SK-N-SH treated with all-trans-retinoic acid at 6 μM for 48 hours (cell line): ENCODE measurements around the gene ITK.

ENCODE experiments used
- ATAC-seq: fragments of 200-7000 bp; cut with Tn5 transposase; 3 replicates; pipeline ENCODE4 v1.9.1; 2020; ENCODE audit warnings: mild to moderate bottlenecking, moderate library complexity
- ARNTL ChIP-seq: fragments of 450-650 bp; formaldehyde crosslinking; IDR thresholded peaks from 2 replicates; pipeline ENCODE4 v1.5.0; 2020; ENCODE audit warnings: low read depth, mild to moderate bottlenecking, moderate library complexity, borderline replicate concordance
- BACH2 ChIP-seq: fragments of 250-450 bp; sonication (Bioruptor Pico); IDR thresholded peaks from 2 replicates; pipeline ENCODE4 v1.9.0; 2021; ENCODE audit warnings: mild to moderate bottlenecking, borderline replicate concordance
- CSDC2 ChIP-seq: fragments of 250-450 bp; sonication (Bioruptor Pico); IDR thresholded peaks from 2 replicates; pipeline ENCODE4 v1.5.0; 2020; ENCODE audit warnings: mild to moderate bottlenecking, moderate library complexity
- CSRNP3 ChIP-seq: fragments of 250-450 bp; sonication (Bioruptor Pico); IDR thresholded peaks from 2 replicates; pipeline ENCODE4 v1.5.1; 2021; ENCODE audit warnings: mild to moderate bottlenecking, moderate library complexity
- GLIS3 ChIP-seq: fragments of 250-450 bp; sonication (Bioruptor Pico); IDR thresholded peaks from 2 replicates; pipeline ENCODE4 v1.5.0; 2020; ENCODE audit warnings: mild to moderate bottlenecking, moderate library complexity
- ISL1 ChIP-seq: fragments of 250-450 bp; sonication (Bioruptor Pico); IDR thresholded peaks from 2 replicates; pipeline ENCODE4 v2.1.2; 2022; ENCODE audit warnings: mild to moderate bottlenecking, moderate library complexity
- OSR1 ChIP-seq: fragments of 250-450 bp; sonication (Bioruptor Pico); IDR thresholded peaks from 2 replicates; pipeline ENCODE4 v1.8.0; 2022; ENCODE audit warnings: moderate library complexity, mild to moderate bottlenecking, inconsistent platforms
- POU6F1 ChIP-seq: fragments of 250-450 bp; sonication (Bioruptor Pico); IDR thresholded peaks from 2 replicates; pipeline ENCODE4 v1.8.0; 2021; ENCODE audit warnings: low read depth, mild to moderate bottlenecking, moderate library complexity, borderline replicate concordance
- PPARA ChIP-seq: fragments of 250-450 bp; sonication (Bioruptor Pico); IDR thresholded peaks from 2 replicates; pipeline ENCODE4 v1.5.0; 2020; ENCODE audit warnings: mild to moderate bottlenecking, borderline replicate concordance
- RARB ChIP-seq: fragments of 250-450 bp; sonication (Bioruptor Pico); IDR thresholded peaks from 2 replicates; pipeline ENCODE4 v1.8.0; 2021; ENCODE audit warnings: mild to moderate bottlenecking, moderate library complexity
- SNAI2 ChIP-seq: fragments of 250-450 bp; sonication (Bioruptor Pico); IDR thresholded peaks from 2 replicates; pipeline ENCODE4 v1.5.0; 2020; ENCODE audit warnings: mild to moderate bottlenecking, moderate library complexity
- TCF4 ChIP-seq: fragments of 250-450 bp; sonication (Bioruptor Pico); IDR thresholded peaks from 2 replicates; pipeline ENCODE4 v1.8.0; 2021; ENCODE audit warnings: mild to moderate bottlenecking, moderate library complexity, borderline replicate concordance
- TOX ChIP-seq: fragments of 250-450 bp; sonication (Bioruptor Pico); IDR thresholded peaks from 2 replicates; pipeline ENCODE4 v1.8.0; 2021; ENCODE audit warnings: mild to moderate bottlenecking, moderate library complexity, borderline replicate concordance
- TSHZ2 ChIP-seq: fragments of 250-450 bp; sonication (Bioruptor Pico); IDR thresholded peaks from 2 replicates; pipeline ENCODE4 v1.5.0; 2020; ENCODE audit warnings: mild to moderate bottlenecking, moderate library complexity
- ZC3H10 ChIP-seq: fragments of 250-450 bp; sonication (Bioruptor Pico); IDR thresholded peaks from 2 replicates; pipeline ENCODE4 v1.5.1; 2021; ENCODE audit warnings: mild to moderate bottlenecking, moderate library complexity
- ZFP3 ChIP-seq: fragments of 250-450 bp; sonication (Bioruptor Pico); IDR thresholded peaks from 2 replicates; pipeline ENCODE4 v1.5.0; 2020; ENCODE audit warnings: mild to moderate bottlenecking, moderate library complexity
- ZNF565 ChIP-seq: fragments of 450-650 bp; formaldehyde crosslinking; conservative IDR thresholded peaks from 2 replicates; pipeline ENCODE4 v1.5.0; 2020; ENCODE audit warnings: low read depth, mild to moderate bottlenecking, moderate library complexity
- ZNF70 ChIP-seq: fragments of 450-650 bp; formaldehyde crosslinking; IDR thresholded peaks from 2 replicates; pipeline ENCODE4 v1.5.0; 2020; ENCODE audit warnings: mild to moderate bottlenecking, moderate library complexity
- ZNF8 ChIP-seq: fragments of 450-650 bp; formaldehyde crosslinking; IDR thresholded peaks from 2 replicates; pipeline ENCODE4 v1.5.0; 2020; ENCODE audit warnings: mild to moderate bottlenecking, moderate library complexity
- TF ChIP-seq, protein P1 (sequence below): fragments of 250-450 bp; sonication (Bioruptor Pico); IDR thresholded peaks from 2 replicates; pipeline ENCODE4 v1.8.0; 2020; ENCODE audit warnings: mild to moderate bottlenecking, moderate library complexity, borderline replicate concordance
- TF ChIP-seq, protein P2 (sequence below): fragments of 250-450 bp; sonication (Bioruptor Pico); IDR thresholded peaks from 2 replicates; pipeline ENCODE4 v1.5.1; 2020; ENCODE audit warnings: low read depth, mild to moderate bottlenecking, moderate library complexity

The ITK gene

GRCh38 chr5:157196045-157196444, 15.4 kb downstream of the ITK start:
- TF ChIP-seq ZFP3 (CRISPR knock-in tag) (no peak), POU6F1 (CRISPR knock-in tag) (no peak), CSRNP3 (CRISPR knock-in tag) (no peak), ISL1 (CRISPR knock-in tag) (no peak), TSHZ2 (no peak), TOX (CRISPR knock-in tag) (no peak), ARNTL (CRISPR knock-in tag) (no peak), ZNF70 (CRISPR knock-in tag) (no peak), RARB (CRISPR knock-in tag) (no peak), PPARA (CRISPR knock-in tag) (no peak), SNAI2 (CRISPR knock-in tag) (no peak), ZNF565 (CRISPR knock-in tag) (no peak), ZNF8 (CRISPR knock-in tag) (no peak), CSDC2 (CRISPR knock-in tag) (no peak), BACH2 (CRISPR knock-in tag) (no peak), ZC3H10 (CRISPR knock-in tag) (no peak)
- TF ChIP-seq, protein P1, sequence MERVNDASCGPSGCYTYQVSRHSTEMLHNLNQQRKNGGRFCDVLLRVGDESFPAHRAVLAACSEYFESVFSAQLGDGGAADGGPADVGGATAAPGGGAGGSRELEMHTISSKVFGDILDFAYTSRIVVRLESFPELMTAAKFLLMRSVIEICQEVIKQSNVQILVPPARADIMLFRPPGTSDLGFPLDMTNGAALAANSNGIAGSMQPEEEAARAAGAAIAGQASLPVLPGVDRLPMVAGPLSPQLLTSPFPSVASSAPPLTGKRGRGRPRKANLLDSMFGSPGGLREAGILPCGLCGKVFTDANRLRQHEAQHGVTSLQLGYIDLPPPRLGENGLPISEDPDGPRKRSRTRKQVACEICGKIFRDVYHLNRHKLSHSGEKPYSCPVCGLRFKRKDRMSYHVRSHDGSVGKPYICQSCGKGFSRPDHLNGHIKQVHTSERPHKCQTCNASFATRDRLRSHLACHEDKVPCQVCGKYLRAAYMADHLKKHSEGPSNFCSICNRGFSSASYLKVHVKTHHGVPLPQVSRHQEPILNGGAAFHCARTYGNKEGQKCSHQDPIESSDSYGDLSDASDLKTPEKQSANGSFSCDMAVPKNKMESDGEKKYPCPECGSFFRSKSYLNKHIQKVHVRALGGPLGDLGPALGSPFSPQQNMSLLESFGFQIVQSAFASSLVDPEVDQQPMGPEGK, result no peak
- no peak for ATAC-seq

DNA sequence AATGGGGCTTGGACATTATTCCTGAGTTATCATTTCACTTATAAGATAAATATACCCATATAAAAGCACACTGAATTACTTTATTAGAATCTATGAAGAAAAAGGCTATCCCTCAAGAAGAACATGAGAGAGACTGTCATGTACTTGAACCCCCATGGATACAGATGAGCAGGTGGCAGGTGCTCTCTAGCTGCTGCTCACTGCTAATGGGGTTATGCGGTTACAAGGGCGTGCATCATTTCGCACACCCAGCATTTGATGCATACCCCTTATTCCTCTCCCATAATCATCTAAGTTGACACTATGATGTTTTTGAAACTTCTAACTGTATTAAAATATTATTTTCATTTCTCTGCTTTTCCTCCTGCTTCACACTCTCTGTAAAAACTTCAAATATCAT, 16.4 kb downstream of the ITK start:
- ATAC-seq, result no peak
- TF ChIP-seq ZNF8 (CRISPR knock-in tag) (no peak), GLIS3 (CRISPR knock-in tag) (no peak), CSDC2 (CRISPR knock-in tag) (no peak), ARNTL (CRISPR knock-in tag) (no peak), ZNF565 (CRISPR knock-in tag) (no peak), TOX (CRISPR knock-in tag) (no peak), TSHZ2 (no peak), BACH2 (CRISPR knock-in tag) (no peak), RARB (CRISPR knock-in tag) (no peak), ZFP3 (CRISPR knock-in tag) (no peak), SNAI2 (CRISPR knock-in tag) (no peak), ISL1 (CRISPR knock-in tag) (no peak), POU6F1 (CRISPR knock-in tag) (no peak), OSR1 (no peak), TCF4 (CRISPR knock-in tag) (no peak), CSRNP3 (CRISPR knock-in tag) (no peak)
- TF ChIP-seq, protein P2, sequence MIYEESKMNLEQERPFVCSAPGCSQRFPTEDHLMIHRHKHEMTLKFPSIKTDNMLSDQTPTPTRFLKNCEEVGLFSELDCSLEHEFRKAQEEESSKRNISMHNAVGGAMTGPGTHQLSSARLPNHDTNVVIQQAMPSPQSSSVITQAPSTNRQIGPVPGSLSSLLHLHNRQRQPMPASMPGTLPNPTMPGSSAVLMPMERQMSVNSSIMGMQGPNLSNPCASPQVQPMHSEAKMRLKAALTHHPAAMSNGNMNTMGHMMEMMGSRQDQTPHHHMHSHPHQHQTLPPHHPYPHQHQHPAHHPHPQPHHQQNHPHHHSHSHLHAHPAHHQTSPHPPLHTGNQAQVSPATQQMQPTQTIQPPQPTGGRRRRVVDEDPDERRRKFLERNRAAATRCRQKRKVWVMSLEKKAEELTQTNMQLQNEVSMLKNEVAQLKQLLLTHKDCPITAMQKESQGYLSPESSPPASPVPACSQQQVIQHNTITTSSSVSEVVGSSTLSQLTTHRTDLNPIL (CRISPR knock-in tag), result no peak
